Right lung (tissue), 5 donors: ENCODE data around the gene HIPK4. TPM values are rescaled to one million over a fixed set of nuclear protein-coding genes. Genes with fewer than 3 reads are reported as not detected.
"Not testable (repeated sequence)": the region's sequence is repeated elsewhere in the genome, so short reads cannot be mapped to it uniquely, and the experiment has no call there.

ENCODE experiments used
- DNase-seq, 2 donors: peaks; one replicate each; pipeline ENCODE4 v3.0.0-alpha.2; 2013
- polyA plus RNA-seq, 5 donors: library from polyadenylated mRNA; unstranded; fragments of 120-200 nt; gene quantifications; one replicate each; pipeline versions ENCODE4 v1.2.1 to v1.2.3, GENCODE V29; 2013; ENCODE audit warnings: inconsistent platforms in 1 of 5, low replicate concordance in 1 of 5; ENCODE audit not compliant: insufficient read length in 5 of 5, insufficient read depth in 1 of 5

Gene HIPK4
- polyA plus RNA-seq, 5 donors, result 0.09 to 0.42 (median 0.18) TPM

DNA sequence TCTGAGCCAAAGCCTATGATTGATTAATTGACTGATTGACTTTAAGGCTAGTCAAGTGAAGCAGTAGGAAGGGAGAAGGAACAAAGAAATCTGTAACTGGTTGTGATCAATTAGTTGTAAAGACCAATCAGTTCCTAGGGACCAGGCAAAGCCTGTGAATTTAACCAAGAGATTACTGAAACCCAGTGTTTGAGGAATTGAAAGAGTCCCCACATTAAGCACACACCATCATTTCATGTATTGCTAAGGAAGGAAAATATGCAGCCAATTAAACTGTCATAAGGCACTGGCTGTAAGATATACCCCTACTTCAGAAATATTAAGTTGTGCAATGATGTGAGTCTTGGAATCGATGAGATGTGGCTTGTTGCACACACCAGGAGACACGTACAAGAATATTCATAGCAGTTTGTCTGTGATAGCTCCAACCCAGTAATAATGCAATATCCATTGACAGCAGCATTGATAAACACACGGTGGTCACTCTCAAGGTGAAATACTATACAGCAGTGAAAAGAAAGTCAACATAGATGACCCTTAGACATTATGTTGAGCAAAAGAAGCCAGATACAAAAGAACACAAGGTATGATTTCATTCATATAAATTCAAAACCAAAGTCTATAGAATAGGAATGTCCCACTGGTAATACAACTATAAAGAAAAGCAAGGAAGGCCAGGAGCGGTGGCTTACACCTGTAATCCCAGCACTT lies 50.8 kb downstream of the HIPK4 start:
- DNase-seq, result no peak

GRCh38 chr19:40337594-40337993 lies 52.4 kb downstream of the HIPK4 start:
- no peak for DNase-seq

DNA sequence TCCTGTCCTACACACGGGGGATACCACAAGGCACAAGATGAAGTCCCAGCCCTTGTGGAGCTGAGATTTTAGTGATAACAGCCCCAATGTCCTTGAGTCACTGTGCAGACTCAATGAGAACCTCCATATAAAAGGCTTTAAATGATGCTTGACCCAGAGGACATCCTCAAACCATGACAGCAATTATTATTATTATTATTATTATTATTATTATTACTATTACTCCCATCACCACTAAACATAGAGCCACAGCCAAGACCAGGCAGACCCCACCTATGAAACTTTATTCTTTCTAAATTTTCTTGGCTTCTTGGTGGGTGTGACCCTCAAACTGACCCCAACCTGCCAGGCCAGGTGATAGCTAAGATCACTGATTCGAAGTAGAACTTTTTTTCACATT lies 52.9 kb downstream of the HIPK4 start:
- no peak for DNase-seq

DNA sequence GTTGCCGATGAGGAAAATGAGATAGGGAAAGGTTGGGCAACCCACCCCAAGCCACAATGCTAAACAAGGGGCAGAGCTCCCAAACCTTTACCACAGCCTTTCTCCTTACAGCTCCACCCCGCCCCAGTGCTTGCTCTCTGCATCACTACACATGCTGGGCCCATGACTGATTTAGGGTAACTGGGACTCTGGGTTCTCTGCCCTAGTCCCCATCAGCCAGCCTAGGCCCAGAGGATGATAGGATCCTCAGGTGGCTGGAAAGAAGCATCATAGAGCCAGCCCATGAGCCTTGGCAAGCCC lies 53.4 kb downstream of the HIPK4 start:
- no peak for DNase-seq

- no peak for DNase-seq
Measured at GRCh38 chr19:40335855-40336600, 54.0 kb downstream of the HIPK4 start.

DNA sequence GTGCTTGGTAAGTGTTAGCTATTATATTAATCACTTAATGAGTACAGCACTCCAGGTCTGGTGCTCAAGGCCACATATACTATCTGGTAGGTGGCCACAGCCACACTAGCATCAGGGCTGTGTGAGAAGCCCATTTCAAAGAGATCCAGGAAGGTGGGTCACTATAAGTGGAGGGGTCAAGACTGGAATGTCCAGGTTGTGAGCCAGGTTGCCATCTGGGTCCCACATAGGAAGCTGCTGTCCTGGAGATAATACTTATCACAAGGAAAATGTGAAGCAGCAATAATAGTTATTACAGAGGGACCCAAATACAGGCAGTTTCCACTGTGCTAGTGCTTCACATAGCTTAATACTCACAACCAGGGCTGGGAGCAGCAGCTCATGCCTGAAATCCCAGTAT lies 54.9 kb downstream of the HIPK4 start:
- no peak for DNase-seq

- not testable (repeated sequence) for DNase-seq
Measured at GRCh38 chr19:40333083-40333482, 56.9 kb downstream of the HIPK4 start.

- DNase-seq, result no peak
Measured at GRCh38 chr19:40332669-40333068, 57.3 kb downstream of the HIPK4 start.

DNA sequence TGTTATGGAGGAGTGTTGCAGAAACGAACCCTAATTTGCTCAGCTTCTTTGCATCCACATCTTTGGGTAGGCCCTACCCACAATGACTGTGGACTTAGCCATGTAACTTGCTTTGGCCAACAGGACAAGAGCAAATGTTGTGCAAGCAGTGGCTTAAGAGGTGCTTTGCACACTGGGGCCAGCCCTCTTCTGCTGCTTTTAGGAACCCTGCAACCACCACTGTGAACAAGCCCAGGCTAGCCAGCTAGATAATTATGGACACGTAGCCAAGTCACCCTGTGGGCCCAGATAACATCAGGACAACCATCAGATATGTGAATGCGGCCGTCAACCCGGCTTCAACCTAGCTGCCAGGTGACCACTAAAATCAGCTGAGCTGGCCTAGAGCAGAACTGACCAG lies 58.9 kb downstream of the HIPK4 start:
- DNase-seq, result no peak

Other genes with a start within 250 kb of the HIPK4 start
- 10 to 100 TPM in 4 of 5 donors, 1 to 10 TPM in 1; 8.4 to 16.9 (median 12.1) TPM for gene MAP3K10, start 198.8 kb downstream of the HIPK4 start, polyA plus RNA-seq
- gene TTC9B, start 171.8 kb downstream of the HIPK4 start, polyA plus RNA-seq, result under 1 TPM in 3 of 5 donors, not detected in 2; 0.12 to 0.31 (median 0.17) TPM
- under 1 TPM; 0.25 to 0.78 (median 0.50) TPM for gene CCNP, start 163.5 kb downstream of the HIPK4 start, polyA plus RNA-seq
- gene AKT2, start 104.8 kb downstream of the HIPK4 start, polyA plus RNA-seq, result 100 to 1,000 TPM; 126 to 177 (median 173) TPM
- gene C19orf47, start 41.8 kb downstream of the HIPK4 start, polyA plus RNA-seq, result 10 to 100 TPM; 10.1 to 19.1 (median 10.9) TPM
- gene PLD3, start 41.5 kb downstream of the HIPK4 start, polyA plus RNA-seq, result 100 to 1,000 TPM; 247 to 495 (median 342) TPM
- gene PRX, start 23.2 kb upstream of the HIPK4 start, polyA plus RNA-seq, result 10 to 100 TPM in 4 of 5 donors, 1 to 10 TPM in 1; 9.7 to 17.2 (median 11.0) TPM
- gene SERTAD1, start 35.8 kb upstream of the HIPK4 start, polyA plus RNA-seq, result 1 to 10 TPM; 4.2 to 9.0 (median 6.1) TPM
- 10 to 100 TPM; 23.6 to 39.5 (median 30.7) TPM for gene SERTAD3, start 54.2 kb upstream of the HIPK4 start, polyA plus RNA-seq
- 10 to 100 TPM; 43.5 to 83.3 (median 55.0) TPM for gene BLVRB, start 75.6 kb upstream of the HIPK4 start, polyA plus RNA-seq
- 1 to 10 TPM in 3 of 5 donors, under 1 TPM in 2; 0.73 to 1.9 (median 1.3) TPM for gene SPTBN4, start 76.8 kb upstream of the HIPK4 start, polyA plus RNA-seq
- 10 to 100 TPM; 34.3 to 55.7 (median 38.9) TPM for gene SHKBP1, start 186.7 kb upstream of the HIPK4 start, polyA plus RNA-seq
- 100 to 1,000 TPM; 225 to 627 (median 357) TPM for gene LTBP4, start 211.2 kb upstream of the HIPK4 start, polyA plus RNA-seq